ENCODE data around the gene CHST6. TPM values are rescaled to one million over a fixed set of nuclear protein-coding genes. Genes with fewer than 3 reads are reported as not detected.

The CHST6 gene
- total and polyA plus RNA-seq, 9 of the 15 experiments (the other 6 are each of a cell fraction or from before 2014, with no cell fraction given) = 0.01 to 0.05 (median 0.02) TPM; not detected in 6

DNA sequence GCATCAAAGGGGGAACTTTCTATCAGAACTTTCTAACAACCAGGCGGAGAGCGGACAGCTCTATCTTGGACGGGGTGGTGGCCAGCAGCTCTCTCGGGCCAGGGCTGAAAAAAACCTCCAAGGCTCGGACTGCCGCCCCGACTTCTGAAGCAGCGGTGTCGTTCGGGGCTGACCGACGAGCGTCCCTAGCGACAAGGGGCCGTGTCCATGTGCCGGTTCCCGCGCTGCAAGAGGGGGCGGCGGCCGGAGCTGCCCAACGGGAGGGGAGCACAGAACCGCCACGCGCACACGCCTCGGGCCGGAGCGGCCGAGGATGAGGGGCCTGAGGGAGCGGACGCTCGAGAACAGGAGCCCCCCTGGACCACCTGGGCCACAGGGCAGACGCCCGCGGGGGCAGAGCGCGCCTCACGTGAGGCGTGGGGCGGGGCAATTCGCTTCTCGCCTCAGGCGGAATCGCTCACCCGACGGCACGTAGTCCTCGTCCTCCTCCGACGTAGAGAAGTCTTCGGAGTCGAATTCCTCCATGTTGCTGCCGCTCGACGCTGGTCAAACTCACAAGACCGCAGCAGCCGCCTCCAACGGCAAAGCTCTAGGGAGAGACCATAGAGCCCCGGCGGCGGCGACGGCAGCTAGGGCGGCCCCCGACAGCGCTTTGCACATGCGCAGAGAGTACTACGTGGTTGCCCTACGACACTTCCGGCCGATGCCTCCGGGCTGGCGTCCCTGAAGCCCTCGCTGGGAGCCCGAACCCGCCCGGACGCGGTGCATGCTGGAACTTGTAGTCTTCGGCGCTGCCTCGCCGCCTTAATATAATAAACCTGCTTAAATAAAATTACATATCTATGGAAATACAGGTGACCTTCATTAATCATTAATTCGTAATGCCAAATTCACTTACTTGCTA is 62.2 kb downstream of the CHST6 start, which contains the start of gene CFDP1 (continued):
- TF ChIP-seq EP400 (IDR thresholded peaks at IDR 0.05) = peak; percentile 62; the same call in 1 of the 2 replicates
- TF ChIP-seq, protein P1, sequence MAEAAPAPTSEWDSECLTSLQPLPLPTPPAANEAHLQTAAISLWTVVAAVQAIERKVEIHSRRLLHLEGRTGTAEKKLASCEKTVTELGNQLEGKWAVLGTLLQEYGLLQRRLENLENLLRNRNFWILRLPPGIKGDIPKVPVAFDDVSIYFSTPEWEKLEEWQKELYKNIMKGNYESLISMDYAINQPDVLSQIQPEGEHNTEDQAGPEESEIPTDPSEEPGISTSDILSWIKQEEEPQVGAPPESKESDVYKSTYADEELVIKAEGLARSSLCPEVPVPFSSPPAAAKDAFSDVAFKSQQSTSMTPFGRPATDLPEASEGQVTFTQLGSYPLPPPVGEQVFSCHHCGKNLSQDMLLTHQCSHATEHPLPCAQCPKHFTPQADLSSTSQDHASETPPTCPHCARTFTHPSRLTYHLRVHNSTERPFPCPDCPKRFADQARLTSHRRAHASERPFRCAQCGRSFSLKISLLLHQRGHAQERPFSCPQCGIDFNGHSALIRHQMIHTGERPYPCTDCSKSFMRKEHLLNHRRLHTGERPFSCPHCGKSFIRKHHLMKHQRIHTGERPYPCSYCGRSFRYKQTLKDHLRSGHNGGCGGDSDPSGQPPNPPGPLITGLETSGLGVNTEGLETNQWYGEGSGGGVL (CRISPR knock-in tag; IDR thresholded peaks at IDR 0.05) = no peak
- peak; percentile 84 for TF ChIP-seq MYC (IDR thresholded peaks at IDR 0.05; ENCODE audit: low read depth, low read length)
- TF ChIP-seq MYC (CRISPR knock-in tag; IDR thresholded peaks at IDR 0.05; ENCODE audit: borderline replicate concordance, low read depth) = 0 out of 2 replicates have a peak, but pooled peaks have one; percentile 66
- peak; percentile 98 for TF ChIP-seq NFIC (IDR thresholded peaks at IDR 0.05)
- TF ChIP-seq CBFA2T2 (conservative IDR thresholded peaks at IDR 0.05) = 0 out of 2 replicates have a peak, but pooled peaks have one; percentile 21
- TF ChIP-seq RB1 (IDR thresholded peaks at IDR 0.05; ENCODE audit: low read depth) = peak; percentile 97
- TF ChIP-seq, protein P2, sequence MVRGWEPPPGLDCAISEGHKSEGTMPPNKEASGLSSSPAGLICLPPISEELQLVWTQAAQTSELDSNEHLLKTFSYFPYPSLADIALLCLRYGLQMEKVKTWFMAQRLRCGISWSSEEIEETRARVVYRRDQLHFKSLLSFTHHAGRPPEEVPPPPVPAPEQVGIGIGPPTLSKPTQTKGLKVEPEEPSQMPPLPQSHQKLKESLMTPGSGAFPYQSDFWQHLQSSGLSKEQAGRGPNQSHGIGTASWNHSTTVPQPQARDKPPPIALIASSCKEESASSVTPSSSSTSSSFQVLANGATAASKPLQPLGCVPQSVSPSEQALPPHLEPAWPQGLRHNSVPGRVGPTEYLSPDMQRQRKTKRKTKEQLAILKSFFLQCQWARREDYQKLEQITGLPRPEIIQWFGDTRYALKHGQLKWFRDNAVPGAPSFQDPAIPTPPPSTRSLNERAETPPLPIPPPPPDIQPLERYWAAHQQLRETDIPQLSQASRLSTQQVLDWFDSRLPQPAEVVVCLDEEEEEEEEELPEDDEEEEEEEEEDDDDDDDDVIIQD (CRISPR knock-in tag; IDR thresholded peaks at IDR 0.05) = no peak
- TF ChIP-seq, protein P3, sequence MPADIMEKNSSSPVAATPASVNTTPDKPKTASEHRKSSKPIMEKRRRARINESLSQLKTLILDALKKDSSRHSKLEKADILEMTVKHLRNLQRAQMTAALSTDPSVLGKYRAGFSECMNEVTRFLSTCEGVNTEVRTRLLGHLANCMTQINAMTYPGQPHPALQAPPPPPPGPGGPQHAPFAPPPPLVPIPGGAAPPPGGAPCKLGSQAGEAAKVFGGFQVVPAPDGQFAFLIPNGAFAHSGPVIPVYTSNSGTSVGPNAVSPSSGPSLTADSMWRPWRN (IDR thresholded peaks at IDR 0.05; ENCODE audit: low read depth) = no peak
- no peak for TF ChIP-seq TEAD2 (tag; IDR thresholded peaks at IDR 0.05)
- TF ChIP-seq, protein P4, sequence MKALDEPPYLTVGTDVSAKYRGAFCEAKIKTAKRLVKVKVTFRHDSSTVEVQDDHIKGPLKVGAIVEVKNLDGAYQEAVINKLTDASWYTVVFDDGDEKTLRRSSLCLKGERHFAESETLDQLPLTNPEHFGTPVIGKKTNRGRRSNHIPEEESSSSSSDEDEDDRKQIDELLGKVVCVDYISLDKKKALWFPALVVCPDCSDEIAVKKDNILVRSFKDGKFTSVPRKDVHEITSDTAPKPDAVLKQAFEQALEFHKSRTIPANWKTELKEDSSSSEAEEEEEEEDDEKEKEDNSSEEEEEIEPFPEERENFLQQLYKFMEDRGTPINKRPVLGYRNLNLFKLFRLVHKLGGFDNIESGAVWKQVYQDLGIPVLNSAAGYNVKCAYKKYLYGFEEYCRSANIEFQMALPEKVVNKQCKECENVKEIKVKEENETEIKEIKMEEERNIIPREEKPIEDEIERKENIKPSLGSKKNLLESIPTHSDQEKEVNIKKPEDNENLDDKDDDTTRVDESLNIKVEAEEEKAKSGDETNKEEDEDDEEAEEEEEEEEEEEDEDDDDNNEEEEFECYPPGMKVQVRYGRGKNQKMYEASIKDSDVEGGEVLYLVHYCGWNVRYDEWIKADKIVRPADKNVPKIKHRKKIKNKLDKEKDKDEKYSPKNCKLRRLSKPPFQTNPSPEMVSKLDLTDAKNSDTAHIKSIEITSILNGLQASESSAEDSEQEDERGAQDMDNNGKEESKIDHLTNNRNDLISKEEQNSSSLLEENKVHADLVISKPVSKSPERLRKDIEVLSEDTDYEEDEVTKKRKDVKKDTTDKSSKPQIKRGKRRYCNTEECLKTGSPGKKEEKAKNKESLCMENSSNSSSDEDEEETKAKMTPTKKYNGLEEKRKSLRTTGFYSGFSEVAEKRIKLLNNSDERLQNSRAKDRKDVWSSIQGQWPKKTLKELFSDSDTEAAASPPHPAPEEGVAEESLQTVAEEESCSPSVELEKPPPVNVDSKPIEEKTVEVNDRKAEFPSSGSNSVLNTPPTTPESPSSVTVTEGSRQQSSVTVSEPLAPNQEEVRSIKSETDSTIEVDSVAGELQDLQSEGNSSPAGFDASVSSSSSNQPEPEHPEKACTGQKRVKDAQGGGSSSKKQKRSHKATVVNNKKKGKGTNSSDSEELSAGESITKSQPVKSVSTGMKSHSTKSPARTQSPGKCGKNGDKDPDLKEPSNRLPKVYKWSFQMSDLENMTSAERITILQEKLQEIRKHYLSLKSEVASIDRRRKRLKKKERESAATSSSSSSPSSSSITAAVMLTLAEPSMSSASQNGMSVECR (CRISPR knock-in tag; IDR thresholded peaks at IDR 0.05) = peak; percentile 99
- TF ChIP-seq ZNF143 (CRISPR knock-in tag; IDR thresholded peaks at IDR 0.05) = peak; percentile 89
- TF ChIP-seq HNRNPH1 (optimal IDR thresholded peaks at IDR 0.05; ENCODE audit: low read depth, low read length) = no peak
- no peak for TF ChIP-seq ZNF77 (CRISPR knock-in tag; IDR thresholded peaks at IDR 0.05)
- no peak for TF ChIP-seq PTRF (tag; IDR thresholded peaks at IDR 0.05)
- no peak for TF ChIP-seq ZKSCAN3 (CRISPR knock-in tag; IDR thresholded peaks at IDR 0.05)
- TF ChIP-seq RBM39 (optimal IDR thresholded peaks at IDR 0.05; ENCODE audit: low read depth, low read length) = no peak

All from K562 (cell line).